H9 (cell line): Measurements from ENCODE around the gene GCNA. TPM values are rescaled to one million over a fixed set of nuclear protein-coding genes. Genes with fewer than 3 reads are reported as not detected.

ENCODE experiments used
- DNase-seq: peaks from one replicate; pipeline ENCODE4 v3.0.0-alpha.2; 2017
- H2AFZ ChIP-seq: one replicate; pipeline ENCODE4 v1.6.1; 2013; ENCODE audit warnings: mild to moderate bottlenecking, low read length, control low read depth, moderate library complexity
- H2AK5ac ChIP-seq: 2 replicates; pipeline ENCODE4 v1.6.1; 2013; ENCODE audit warnings: low read length, control low read depth, mixed read lengths; ENCODE audit not compliant: insufficient read length
- H2BK120ac ChIP-seq: one replicate; pipeline ENCODE4 v1.6.1; 2013; ENCODE audit warnings: low read depth, mild to moderate bottlenecking, low read length, control low read depth, inconsistent platforms; ENCODE audit not compliant: poor library complexity, severe bottlenecking
- H2BK12ac ChIP-seq: 2 replicates; pipeline ENCODE4 v1.6.1; 2013; ENCODE audit warnings: low read length, control low read depth, mixed read lengths, low read depth; ENCODE audit not compliant: insufficient read length
- H2BK15ac ChIP-seq: 2 replicates; pipeline ENCODE4 v1.6.1; 2013; ENCODE audit warnings: low read depth, low read length, control low read depth
- H2BK20ac ChIP-seq: one replicate; pipeline ENCODE4 v1.6.1; 2013; ENCODE audit warnings: low read depth, mild to moderate bottlenecking, low read length, control low read depth, inconsistent platforms; ENCODE audit not compliant: poor library complexity, severe bottlenecking
- H2BK5ac ChIP-seq: 2 replicates; pipeline ENCODE4 v1.6.1; 2013; ENCODE audit warnings: low read length, control low read depth, mixed read lengths; ENCODE audit not compliant: insufficient read length
- H3K14ac ChIP-seq: 2 replicates; pipeline ENCODE4 v1.6.1; 2013; ENCODE audit warnings: low read length, control low read depth; ENCODE audit not compliant: insufficient read depth
- H3K18ac ChIP-seq: 2 replicates; pipeline ENCODE4 v1.6.1; 2013; ENCODE audit warnings: low read depth, mild to moderate bottlenecking, mixed read lengths, low read length, control low read depth; ENCODE audit not compliant: insufficient read length
- H3K23ac ChIP-seq: 2 replicates; pipeline ENCODE4 v1.6.1; 2013; ENCODE audit warnings: low read length, control low read depth, mixed read lengths, low read depth; ENCODE audit not compliant: insufficient read length
- H3K23me2 ChIP-seq: 2 replicates; pipeline ENCODE4 v1.6.1; 2013; ENCODE audit warnings: low read depth, mild to moderate bottlenecking, mixed read lengths, low read length, control low read depth; ENCODE audit not compliant: insufficient read length, poor library complexity, severe bottlenecking
- H3K27ac ChIP-seq: 2 replicates; pipeline ENCODE4 v1.5.1; 2013; ENCODE audit warnings: low read length, control low read depth, mixed read lengths, low read depth; ENCODE audit not compliant: insufficient read length
- H3K27me3 ChIP-seq: 2 replicates; pipeline ENCODE4 v1.6.1; 2013; ENCODE audit warnings: low read length, control low read depth, inconsistent platforms; ENCODE audit not compliant: insufficient read depth
- H3K4ac ChIP-seq: 2 replicates; pipeline ENCODE4 v1.6.1; 2013; ENCODE audit warnings: low read depth, mild to moderate bottlenecking, control low read depth, inconsistent platforms, low read length, moderate library complexity
- H3K4me1 ChIP-seq: 2 replicates; pipeline ENCODE4 v1.6.1; 2013; ENCODE audit warnings: low read length, control low read depth, inconsistent platforms; ENCODE audit not compliant: insufficient read depth
- H3K4me2 ChIP-seq: 2 replicates; pipeline ENCODE4 v1.6.1; 2013; ENCODE audit warnings: low read length, control low read depth, mixed read lengths; ENCODE audit not compliant: insufficient read length, insufficient read depth
- H3K56ac ChIP-seq: 2 replicates; pipeline ENCODE4 v1.6.1; 2013; ENCODE audit warnings: low read depth, mild to moderate bottlenecking, mixed read lengths, low read length, control low read depth; ENCODE audit not compliant: insufficient read length
- H3K79me1 ChIP-seq: 2 replicates; pipeline ENCODE4 v1.6.1; 2013; ENCODE audit warnings: low read depth, mild to moderate bottlenecking, moderate library complexity, low read length, control low read depth, inconsistent platforms; ENCODE audit not compliant: insufficient read depth, poor library complexity, severe bottlenecking
- H3K79me2 ChIP-seq: 2 replicates; pipeline ENCODE4 v1.6.1; 2013; ENCODE audit warnings: low read length, control low read depth, inconsistent platforms; ENCODE audit not compliant: insufficient read depth
- H3K9ac ChIP-seq: 2 replicates; pipeline ENCODE4 v1.6.1; 2013; ENCODE audit warnings: low read length, control low read depth, mixed read lengths; ENCODE audit not compliant: insufficient read length; ENCODE audit errors: extremely low read depth
- H3K9me3 ChIP-seq: one replicate; pipeline ENCODE4 v1.6.1; 2013; ENCODE audit warnings: low read depth, low read length, inconsistent platforms; ENCODE audit not compliant: control insufficient read depth
- H3T11ph ChIP-seq: one replicate; pipeline ENCODE4 v1.6.1; 2013; ENCODE audit warnings: mild to moderate bottlenecking, low read length, control low read depth, inconsistent platforms
- H4K20me1 ChIP-seq: one replicate; pipeline ENCODE4 v1.6.1; 2013; ENCODE audit not compliant: control insufficient read depth, insufficient read length, insufficient read depth
- H4K5ac ChIP-seq: 2 replicates; pipeline ENCODE4 v1.6.1; 2013; ENCODE audit warnings: low read depth, mild to moderate bottlenecking, mixed read lengths, low read length, control low read depth; ENCODE audit not compliant: insufficient read length
- H4K8ac ChIP-seq: replicated peaks from 2 replicates; pipeline ENCODE4 v1.6.1; 2013; ENCODE audit warnings: low read length, control low read depth, mixed read lengths, low read depth; ENCODE audit not compliant: insufficient read length
- H4K91ac ChIP-seq: 2 replicates; pipeline ENCODE4 v1.6.1; 2013; ENCODE audit warnings: low read depth, mild to moderate bottlenecking, moderate library complexity, mixed read lengths, low read length, control low read depth; ENCODE audit not compliant: insufficient read length
- H3K27ac Mint-ChIP-seq, 3 experiments: 2 replicates in 2 of 3; 3 replicates in 1 of 3; pipeline ENCODE4 v1.8.0; 2020 to 2021; ENCODE audit warnings: mixed read lengths in 3 of 3, mild to moderate bottlenecking in 1 of 3, moderate library complexity in 1 of 3
- H3K27me3 Mint-ChIP-seq: 2 replicates; pipeline ENCODE4 v1.8.0; 2021; ENCODE audit warnings: low read depth, mild to moderate bottlenecking, moderate library complexity, mixed read lengths
- H3K36me3 Mint-ChIP-seq, 3 experiments: 2 replicates in 2 of 3; 3 replicates in 1 of 3; pipeline ENCODE4 v1.8.0; 2020 to 2021; ENCODE audit warnings: low read depth in 3 of 3, mixed read lengths in 3 of 3; ENCODE audit not compliant: insufficient read depth in 1 of 3
- H3K4me1 Mint-ChIP-seq, 2 experiments: 2 replicates each; pipeline ENCODE4 v1.8.0; 2020; ENCODE audit warnings: mixed read lengths in 2 of 2
- H3K4me3 Mint-ChIP-seq, 2 experiments: 2 replicates in 1 of 2; 3 replicates in 1 of 2; pipeline ENCODE4 v1.8.0; 2020 to 2021; ENCODE audit warnings: mild to moderate bottlenecking in 2 of 2, mixed read lengths in 2 of 2, moderate library complexity in 1 of 2
- H3K9me3 Mint-ChIP-seq, 2 experiments: 2 replicates in 1 of 2; 3 replicates in 1 of 2; pipeline ENCODE4 v1.8.0; 2020; ENCODE audit warnings: mild to moderate bottlenecking in 2 of 2, mixed read lengths in 2 of 2, moderate library complexity in 1 of 2
- CTCF ChIP-seq: fragments of 200-600 bp; sonication (generic); conservative IDR thresholded peaks from 3 replicates; pipeline ENCODE4 v1.8.0; 2021; ENCODE audit warnings: antibody characterized with exemption, mild to moderate bottlenecking
- WGBS: extraction: QIAGEN DNeasy Blood & Tissue Kit; methylation state at CpG from one replicate; pipeline ENCODE4 v1.1.7; 2013; ENCODE audit warnings: missing lambda C conversion rate, low lambda C conversion rate, mixed read lengths; ENCODE audit not compliant: insufficient read length; ENCODE audit errors: extremely low coverage; 5-methylcytosine and 5-hydroxymethylcytosine counted together
- total RNA-seq: library from RNA; stranded (reverse); gene quantifications from 2 replicates; pipeline ENCODE4 v1.2.1, GENCODE V29; 2021

The GCNA gene
- total RNA-seq, 1 experiment from 2014 or later = 0.96 TPM

GRCh38 chrX:71615056-71615455 lies 36.8 kb downstream of the GCNA start:
- no peaks in the 10 kb centered on the region for H4K20me1 ChIP-seq
- no peak overlapping the region for H3K23ac ChIP-seq
- no peak overlapping the region for H3K56ac ChIP-seq
- no peak for TF ChIP-seq CTCF
- Mint-ChIP-seq H3K27ac (no peak overlapping the region), H3K36me3 (peaks cover 12 to 37% (median 12%) of the 10 kb centered on the region in 3 experiments), H3K4me1 (0 out of 4 replicates have a peak, but pooled peaks cover 0 to 5% of the 10 kb centered on the region in 2 experiments), H3K4me3 (no peak overlapping the region), H3K9me3 (peaks cover 67 to 83% of the 10 kb centered on the region in 2 experiments), H3K27me3 (no peaks in the 10 kb centered on the region)
- no peaks in the 10 kb centered on the region for H3K23me2 ChIP-seq
- no peaks in the 10 kb centered on the region for H3K79me1 ChIP-seq
- H2BK15ac ChIP-seq = no peak overlapping the region
- H4K8ac ChIP-seq = no peak overlapping the region
- H3K14ac ChIP-seq = no peak overlapping the region
- H3K27me3 ChIP-seq = no peaks in the 10 kb centered on the region
- no peak overlapping the region for H2BK120ac ChIP-seq
- H2AFZ ChIP-seq = no peak overlapping the region
- no peak for DNase-seq
- peaks cover 48% of the 10 kb centered on the region for H3K9me3 ChIP-seq
- no peak overlapping the region for H3K18ac ChIP-seq
- no peak overlapping the region for H3K9ac ChIP-seq
- no peaks in the 10 kb centered on the region for H3K79me2 ChIP-seq
- H3K4me2 ChIP-seq = no peak overlapping the region
- H2BK12ac ChIP-seq = no peak overlapping the region
- no peak overlapping the region for H3T11ph ChIP-seq
- H3K27ac ChIP-seq = no peak overlapping the region
- no peak overlapping the region for H2BK20ac ChIP-seq
- H2AK5ac ChIP-seq = no peak overlapping the region
- H3K4ac ChIP-seq = no peak overlapping the region
- no peak overlapping the region for H2BK5ac ChIP-seq
- H3K4me1 ChIP-seq = no peaks in the 10 kb centered on the region
- no CpG with 5 or more reads among the region's 4 CpGs for WGBS
- H4K91ac ChIP-seq = no peak overlapping the region
- no peak overlapping the region for H4K5ac ChIP-seq
